IMR-90 (cell line): ENCODE data around the gene GAREM1. TPM values are rescaled to one million over a fixed set of nuclear protein-coding genes. Genes with fewer than 3 reads are reported as not detected.

ENCODE experiments used
- ATAC-seq: fragments of 200-7000 bp; cut with Tn5 transposase; 2 replicates; pipeline ENCODE4 v1.9.1; 2020; ENCODE audit warnings: low read depth, mild to moderate bottlenecking, moderate library complexity
- BruUV-seq: library from RNA; stranded (reverse); fragments of 400-500 nt; replicated peaks from 2 replicates; lab custom pipeline; 2021; lab: Mats Ljungman, UMichigan
- CTCF ChIA-PET: fragments of 300-600 bp; formaldehyde crosslinking; extraction: SDS; loops from one replicate; lab custom pipeline; 2021; ENCODE audit warnings: antibody characterized with exemption; lab: Yijun Ruan, JAX
- POLR2A ChIA-PET: fragments of 300-600 bp; sonication (Branson Sonifier 250); formaldehyde crosslinking; loops from one replicate; lab custom pipeline; 2022; ENCODE audit warnings: antibody characterized with exemption; ENCODE audit not compliant: unreplicated experiment; lab: Charles Lee
- DNase-seq: peaks from one replicate; pipeline ENCODE4 v3.0.0; 2013
- H2AFZ ChIP-seq: replicated peaks from 2 replicates; pipeline ENCODE3; 2013; ENCODE audit warnings: low read length, mild to moderate bottlenecking; ENCODE audit not compliant: poor library complexity
- H2AK5ac ChIP-seq: 2 replicates; pipeline ENCODE4 v1.6.1; 2013; ENCODE audit warnings: low read depth, low read length, inconsistent platforms
- H2AK9ac ChIP-seq: replicated peaks from 2 replicates; pipeline ENCODE3; 2013; ENCODE audit warnings: mild to moderate bottlenecking, low read depth, low read length, moderate library complexity; ENCODE audit not compliant: poor library complexity
- H2BK120ac ChIP-seq: 2 replicates; pipeline ENCODE4 v1.6.1; 2013; ENCODE audit warnings: low read depth, low read length, inconsistent platforms
- H2BK15ac ChIP-seq: 3 replicates; pipeline ENCODE4 v1.6.1; 2013; ENCODE audit warnings: low read depth, low read length, inconsistent platforms
- H2BK20ac ChIP-seq: 2 replicates; pipeline ENCODE4 v1.6.1; 2013; ENCODE audit warnings: low read depth, mild to moderate bottlenecking, inconsistent platforms, low read length, moderate library complexity
- H2BK5ac ChIP-seq: 2 replicates; pipeline ENCODE4 v1.6.1; 2013; ENCODE audit warnings: mild to moderate bottlenecking, low read depth, low read length, inconsistent platforms; ENCODE audit not compliant: poor library complexity, severe bottlenecking
- H3K14ac ChIP-seq: replicated peaks from 2 replicates; pipeline ENCODE4 v1.6.1; 2013; ENCODE audit warnings: low read depth, low read length, inconsistent platforms
- H3K18ac ChIP-seq: 2 replicates; pipeline ENCODE4 v1.6.1; 2013; ENCODE audit warnings: low read depth, low read length, control low read depth
- H3K23ac ChIP-seq: 2 replicates; pipeline ENCODE4 v1.6.1; 2013; ENCODE audit warnings: low read depth, low read length, inconsistent platforms
- H3K27ac ChIP-seq: 2 replicates; pipeline ENCODE4 v1.5.1; 2013; ENCODE audit warnings: mild to moderate bottlenecking, control low read depth, low read length; ENCODE audit not compliant: insufficient read depth
- H3K27me3 ChIP-seq: 2 replicates; pipeline ENCODE4 v1.6.1; 2013; ENCODE audit warnings: low read length; ENCODE audit not compliant: control insufficient read depth, insufficient read depth
- H3K36me3 ChIP-seq: 2 replicates; pipeline ENCODE4 v1.6.1; 2013; ENCODE audit warnings: low read length, mixed read lengths; ENCODE audit not compliant: control insufficient read depth, insufficient read depth
- H3K4ac ChIP-seq: 2 replicates; pipeline ENCODE4 v1.6.1; 2013; ENCODE audit warnings: low read depth, low read length, inconsistent platforms
- H3K4me1 ChIP-seq: 2 replicates; pipeline ENCODE4 v1.6.1; 2013; ENCODE audit warnings: low read length, mixed read lengths; ENCODE audit not compliant: control insufficient read depth, insufficient read depth
- H3K4me2 ChIP-seq: 2 replicates; pipeline ENCODE4 v1.6.1; 2013; ENCODE audit warnings: low read depth, mild to moderate bottlenecking, control low read depth, low read length, moderate library complexity
- H3K4me3 ChIP-seq: 2 replicates; pipeline ENCODE4 v1.5.1; 2013; ENCODE audit warnings: low read depth, mild to moderate bottlenecking, control low read depth, low read length, moderate library complexity; ENCODE audit not compliant: insufficient read depth
- H3K56ac ChIP-seq: 2 replicates; pipeline ENCODE4 v1.6.1; 2013; ENCODE audit warnings: low read length, inconsistent platforms; ENCODE audit not compliant: insufficient read depth; ENCODE audit errors: extremely low read depth
- H3K79me1 ChIP-seq, 2 experiments: 2 replicates each; pipeline ENCODE4 v1.6.1; 2013; ENCODE audit warnings: low read length in 2 of 2, inconsistent platforms in 1 of 2, low read depth in 1 of 2
- H3K9ac ChIP-seq: 2 replicates; pipeline ENCODE4 v1.6.1; 2013; ENCODE audit warnings: low read depth, low read length, control low read depth
- H3K9me1 ChIP-seq: 2 replicates; pipeline ENCODE4 v1.6.1; 2013; ENCODE audit warnings: low read length, inconsistent platforms; ENCODE audit not compliant: insufficient read depth
- H3K9me3 ChIP-seq: 2 replicates; pipeline ENCODE4 v1.6.1; 2013; ENCODE audit warnings: low read length; ENCODE audit not compliant: control insufficient read depth, insufficient read depth
- H4K20me1 ChIP-seq: 2 replicates; pipeline ENCODE4 v1.6.1; 2013; ENCODE audit warnings: low read length, inconsistent platforms; ENCODE audit not compliant: insufficient read depth
- H4K5ac ChIP-seq: 2 replicates; pipeline ENCODE4 v1.6.1; 2013; ENCODE audit warnings: mild to moderate bottlenecking, low read depth, low read length, control low read depth
- H4K8ac ChIP-seq, 2 experiments: 2 replicates each; pipeline ENCODE4 v1.6.1; 2013; ENCODE audit warnings: low read depth in 2 of 2, low read length in 2 of 2, control low read depth in 1 of 2, inconsistent platforms in 1 of 2
- H4K91ac ChIP-seq: 2 replicates; pipeline ENCODE4 v1.6.1; 2013; ENCODE audit warnings: low read depth, low read length, inconsistent platforms; ENCODE audit not compliant: insufficient read depth
- CHD1 ChIP-seq: IDR thresholded peaks from 2 replicates; pipeline ENCODE4 v1.6.1; 2012; ENCODE audit warnings: low read depth, low read length, improper control_type of control experiment
- FOS ChIP-seq: fragments of 150-350 bp; IDR thresholded peaks from 2 replicates; pipeline ENCODE4 v1.6.1; 2016; ENCODE audit warnings: low read depth, low read length
- MAFK ChIP-seq: IDR thresholded peaks from 2 replicates; pipeline ENCODE4 v1.6.1; 2012; ENCODE audit warnings: low read depth, low read length, improper control_type of control experiment
- NFE2L2 ChIP-seq: fragments of 150-350 bp; IDR thresholded peaks from 2 replicates; pipeline ENCODE4 v1.6.1; 2016; ENCODE audit warnings: low read depth, mild to moderate bottlenecking, low read length
- POLR2A ChIP-seq: IDR thresholded peaks from 2 replicates; pipeline ENCODE4 v1.6.1; 2012; ENCODE audit warnings: mild to moderate bottlenecking, low read depth, low read length
- RCOR1 ChIP-seq: IDR thresholded peaks from 2 replicates; pipeline ENCODE4 v1.6.1; 2012; ENCODE audit warnings: mild to moderate bottlenecking, low read length, improper control_type of control experiment; ENCODE audit not compliant: insufficient replicate concordance
- RFX5 ChIP-seq: IDR thresholded peaks from 2 replicates; pipeline ENCODE4 v1.8.0; 2012; ENCODE audit warnings: low read depth, mild to moderate bottlenecking, low read length, moderate library complexity
- SMC3 ChIP-seq: fragments of 150-350 bp; IDR thresholded peaks from 2 replicates; pipeline ENCODE4 v1.6.1; 2016; ENCODE audit warnings: low read depth, mild to moderate bottlenecking, antibody characterized with exemption, low read length, moderate library complexity
- WGBS, 2 experiments: methylation state at CpG; one replicate each; pipeline versions ENCODE4 v1.1.5 to v1.1.7; 2013; ENCODE audit warnings: missing lambda C conversion rate in 2 of 2; ENCODE audit not compliant: insufficient read length in 1 of 2; ENCODE audit errors: extremely low coverage in 2 of 2; 5-methylcytosine and 5-hydroxymethylcytosine counted together
- dilution Hi-C: fragments of 300-500 bp; cut with HindIII; formaldehyde crosslinking; loops from one replicate; pipeline ENCODE4 v1.14.3; 2018; ENCODE audit warnings: low sequenced_read_pairs; ENCODE audit not compliant: unreplicated experiment
- in situ Hi-C: fragments of 300-500 bp; cut with MboI; formaldehyde crosslinking; loops from 3 replicates; pipeline ENCODE4 v1.14.3; 2019; ENCODE audit warnings: low sequenced_read_pairs, inconsistent platforms, mixed read lengths
- intact Hi-C: fragments of 100-400 bp; cut with micrococcal nuclease; formaldehyde crosslinking; loops from 2 replicates; pipeline ENCODE4 v1.10.0; 2022
- polyA plus RNA-seq, 3 experiments: library from polyadenylated mRNA; depleted of rRNA; stranded (reverse); fragments of >200 nt; gene quantifications; 2 replicates each; pipeline ENCODE4 v1.2.3, GENCODE V29; 2012; ENCODE audit warnings: low replicate concordance in 1 of 3
- total RNA-seq: library from RNA; depleted of rRNA; stranded (reverse); fragments of >200 nt; gene quantifications from 2 replicates; pipeline ENCODE4 v1.2.3, GENCODE V29; 2012
- TF ChIP-seq, protein P1 (sequence below): conservative IDR thresholded peaks from 2 replicates; pipeline ENCODE4 v1.5.1; 2012; ENCODE audit warnings: mild to moderate bottlenecking, low read depth, low read length, improper control_type of control experiment

The GAREM1 gene
- total and polyA plus RNA-seq, 2 of the 4 experiments (the other 2 are of a cell fraction): 1.4 to 2.3 TPM

DNA sequence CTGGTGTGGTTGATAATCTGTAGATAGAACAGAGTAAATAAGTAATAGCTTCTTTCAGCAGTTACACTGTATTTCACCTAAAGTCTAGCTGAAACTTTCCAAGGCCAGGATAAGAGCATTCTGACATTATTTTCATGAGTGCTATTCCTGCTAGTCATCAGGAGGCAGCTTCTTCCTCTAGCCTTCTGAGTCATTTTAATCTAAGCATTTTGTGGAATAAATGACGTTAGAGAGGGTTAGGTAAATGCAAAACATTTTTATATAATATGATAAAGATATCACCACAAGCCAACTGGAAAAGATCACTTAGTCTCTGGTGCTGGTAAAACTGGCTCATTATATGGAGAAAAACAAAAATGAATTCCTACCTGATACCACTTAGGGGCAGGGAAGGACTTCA is 142.3 kb downstream of the GAREM1 start:
- ChIA-PET POLR2A (interaction anchor here (0.5 kb wide), 1 partner anchor 44 kb away, joined by 4 read pairs; no protein-coding TSS in a partner anchor), CTCF (interaction anchor here (0.6 to 2.1 kb wide), 3 partner anchors 39 to 259 kb away, joined by 3 to 12 read pairs (median 5); partner anchors contain the start of gene GAREM1)
- Histone ChIP-seq H3K56ac (no peak overlapping the region), H4K91ac (no peak overlapping the region), H3K14ac (no peak overlapping the region), H3K27ac (no peak overlapping the region), H2BK120ac (no peak overlapping the region), H3K18ac (no peak overlapping the region), H2AFZ (no peak overlapping the region), H2BK5ac (peak overlapping the region; percentile 80), H4K8ac (no peak overlapping the region), H3K79me1 (no peaks in the 10 kb centered on the region), H3K23ac (no peak overlapping the region), H4K20me1 (no peaks in the 10 kb centered on the region), H2AK9ac (no peak overlapping the region), H3K4me3 (no peak overlapping the region), H3K9me3 (no peaks in the 10 kb centered on the region), H3K4me1 (peaks cover 10% of the 10 kb centered on the region), H3K9ac (no peak overlapping the region), H3K4me2 (peak overlapping the region; percentile 49; the same call in 1 of the 2 replicates), H3K36me3 (no peaks in the 10 kb centered on the region), H2BK20ac (no peak overlapping the region), H2AK5ac (no peak overlapping the region), H4K5ac (no peak overlapping the region), H3K9me1 (no peaks in the 10 kb centered on the region; the same call in 1 of the 2 replicates), H3K27me3 (no peaks in the 10 kb centered on the region), H2BK15ac (no peak overlapping the region), H3K4ac (no peak overlapping the region)
- BruUV-seq: no TSS peak
- in situ Hi-C loops: no loop called here
- peak; percentile 53; the same call in 1 of the 2 replicates for TF ChIP-seq NFE2L2
- no peak for TF ChIP-seq SMC3
- TF ChIP-seq, protein P1, sequence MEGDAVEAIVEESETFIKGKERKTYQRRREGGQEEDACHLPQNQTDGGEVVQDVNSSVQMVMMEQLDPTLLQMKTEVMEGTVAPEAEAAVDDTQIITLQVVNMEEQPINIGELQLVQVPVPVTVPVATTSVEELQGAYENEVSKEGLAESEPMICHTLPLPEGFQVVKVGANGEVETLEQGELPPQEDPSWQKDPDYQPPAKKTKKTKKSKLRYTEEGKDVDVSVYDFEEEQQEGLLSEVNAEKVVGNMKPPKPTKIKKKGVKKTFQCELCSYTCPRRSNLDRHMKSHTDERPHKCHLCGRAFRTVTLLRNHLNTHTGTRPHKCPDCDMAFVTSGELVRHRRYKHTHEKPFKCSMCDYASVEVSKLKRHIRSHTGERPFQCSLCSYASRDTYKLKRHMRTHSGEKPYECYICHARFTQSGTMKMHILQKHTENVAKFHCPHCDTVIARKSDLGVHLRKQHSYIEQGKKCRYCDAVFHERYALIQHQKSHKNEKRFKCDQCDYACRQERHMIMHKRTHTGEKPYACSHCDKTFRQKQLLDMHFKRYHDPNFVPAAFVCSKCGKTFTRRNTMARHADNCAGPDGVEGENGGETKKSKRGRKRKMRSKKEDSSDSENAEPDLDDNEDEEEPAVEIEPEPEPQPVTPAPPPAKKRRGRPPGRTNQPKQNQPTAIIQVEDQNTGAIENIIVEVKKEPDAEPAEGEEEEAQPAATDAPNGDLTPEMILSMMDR: 0 out of 2 replicates have a peak, but pooled peaks have one; percentile 0
- no peak for TF ChIP-seq CHD1
- no peak for TF ChIP-seq RCOR1
- TF ChIP-seq RFX5: no peak
- peak; percentile 66 for TF ChIP-seq FOS
- TF ChIP-seq MAFK: no peak
- no peak for TF ChIP-seq POLR2A
- intact Hi-C loops: no loop called here
- WGBS, 2 experiments: no CpG with 5 or more reads among the region's 1 CpG
- dilution Hi-C loops: no loop called here
- ATAC-seq (peak; percentile 73), DNase-seq (peak; percentile 87)
